ENCODE data around the gene PLEKHG5. TPM values are rescaled to one million over a fixed set of nuclear protein-coding genes. Genes with fewer than 3 reads are reported as not detected.
A peak's percentile ranks its signal among the peaks of the same experiment; 100 is the strongest.

PLEKHG5 gene
- total and polyA plus RNA-seq, 7 experiments from 2014 or later, result 2.0 to 15.6 (median 9.6) TPM; not detected in 1

DNA sequence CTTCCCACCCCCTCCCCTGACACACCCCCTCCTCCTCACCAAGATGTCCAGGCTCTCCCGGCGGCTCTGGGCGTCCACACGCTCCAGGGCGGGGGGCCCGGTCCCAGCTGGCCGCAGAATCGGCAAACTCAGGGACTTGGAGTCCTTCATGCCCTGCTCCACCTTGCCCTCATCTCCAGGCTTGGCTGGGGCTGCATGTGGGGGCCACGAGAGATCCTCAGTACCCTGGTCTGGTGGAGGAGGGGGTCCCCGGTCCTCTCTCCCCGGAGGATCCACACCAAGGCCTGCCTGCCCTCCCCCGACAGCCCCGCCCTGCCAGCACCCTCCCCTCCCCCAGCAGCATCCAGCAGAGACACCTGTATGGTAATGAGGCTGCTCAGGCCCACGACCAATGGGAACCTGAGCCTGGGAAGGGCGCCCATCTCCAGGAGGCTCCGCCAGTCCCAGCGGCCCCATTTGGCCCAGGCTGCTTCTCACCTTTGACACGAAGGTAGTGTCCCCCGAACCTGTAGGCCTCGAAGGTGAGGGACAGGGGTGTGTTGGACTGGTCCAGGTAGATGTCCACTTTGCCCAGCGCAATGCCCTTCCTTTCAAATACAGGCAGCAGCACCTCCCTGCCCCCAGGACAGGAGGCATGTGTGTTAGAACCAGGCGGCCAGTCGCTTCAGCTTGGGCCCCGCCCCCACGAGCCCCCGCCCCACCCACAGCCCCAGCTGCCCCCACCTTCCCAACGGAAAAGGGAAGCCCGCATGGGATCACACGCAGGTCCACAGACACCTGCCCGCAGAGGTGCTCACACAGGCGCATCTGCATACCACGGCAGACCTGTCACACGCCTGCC lies 17.3 kb downstream of the PLEKHG5 start:
- H3K4me1 Mint-ChIP-seq, result peaks cover 0 to 7% (median 2%) of the 10 kb centered on the region in 7 donors
- Histone ChIP-seq H3K27me3 (ENCODE audit: control insufficient read depth in 2 of 2, insufficient read depth in 2 of 2, low read length in 2 of 2) (no peaks in the 10 kb centered on the region), H3K4me3 (ENCODE audit: low read length) (no peak overlapping the region), H3K36me3 (ENCODE audit: control insufficient read depth in 2 of 3, insufficient read depth in 3 of 3, low read length in 3 of 3) (no peaks in the 10 kb centered on the region), H3K4me1 (ENCODE audit: control insufficient read depth in 2 of 2, insufficient read depth in 2 of 2, low read length in 2 of 2) (peaks cover 0 to 6% of the 10 kb centered on the region in 2 donors), H3K9me3 (ENCODE audit: control insufficient read depth in 2 of 3, low read length in 3 of 3) (no peaks in the 10 kb centered on the region), H3K27ac (ENCODE audit: low read depth, low read length) (no peak overlapping the region)
- peaks cover 0 to 3% (median 0%) of the 10 kb centered on the region in 5 donors for H3K27me3 Mint-ChIP-seq
- no peaks in the 10 kb centered on the region for H3K9me3 Mint-ChIP-seq
- H3K4me3 Mint-ChIP-seq, result no peak overlapping the region
- ChIA-PET POLR2A (interaction anchor here (1.8 to 2.1 kb wide), 3 partner anchors 12 to 14 kb away, joined by 7 to 19 read pairs (median 8); no protein-coding TSS in a partner anchor), CTCF (interaction anchor here (1.2 to 1.7 kb wide), 3 partner anchors 12 to 25 kb away, joined by 4 to 5 read pairs (median 5); no protein-coding TSS in a partner anchor)
- H3K36me3 Mint-ChIP-seq, result no peaks in the 10 kb centered on the region
- H3K27ac Mint-ChIP-seq, result no peak overlapping the region
- ATAC-seq (no peak), DNase-seq (no peak)
- intact Hi-C loops (cut with micrococcal nuclease), result loop anchor here in 1 of 2 donors (2.0 kb wide), 2 partner anchors 29 to 227 kb away; no protein-coding TSS in a partner anchor

DNA sequence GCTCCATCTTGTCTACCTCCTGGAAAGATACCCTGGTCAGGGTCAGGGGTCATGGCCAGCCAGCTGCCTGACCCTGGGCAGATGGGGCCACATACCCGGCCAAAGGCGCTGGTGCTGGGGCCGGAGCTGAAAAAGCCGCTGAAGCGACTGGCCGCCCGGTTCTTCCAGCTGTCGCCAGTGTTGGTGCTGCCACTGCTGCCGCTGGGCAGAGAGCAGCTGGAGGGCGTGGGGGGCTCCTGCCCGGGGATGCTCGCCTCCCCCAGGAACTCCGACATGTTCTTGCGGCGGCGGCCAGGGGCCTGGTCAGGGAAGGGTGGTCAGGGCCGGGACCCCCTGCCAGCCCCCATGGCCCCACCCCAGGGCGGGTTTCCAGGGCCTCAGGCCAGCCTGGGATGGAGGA lies 18.3 kb downstream of the PLEKHG5 start:
- ChIA-PET POLR2A (interaction anchor here (0.8 to 1.9 kb wide), 2 partner anchors 13 to 18 kb away, joined by 3 to 19 read pairs; no protein-coding TSS in a partner anchor), CTCF (interaction anchor here (0.6 to 2.1 kb wide), 9 partner anchors 13 to 105 kb away, joined by 3 to 15 read pairs (median 4); no protein-coding TSS in a partner anchor)
- H3K9me3 ChIP-seq (ENCODE audit: control insufficient read depth in 2 of 3, low read length in 3 of 3), result no peaks in the 10 kb centered on the region
- DNase-seq (no peak), ATAC-seq (no peak)
- peaks cover 0 to 6% of the 10 kb centered on the region in 2 donors for H3K4me1 ChIP-seq (ENCODE audit: control insufficient read depth in 2 of 2, insufficient read depth in 2 of 2, low read length in 2 of 2)
- no peak overlapping the region for H3K27ac Mint-ChIP-seq
- no peaks in the 10 kb centered on the region for H3K27me3 Mint-ChIP-seq
- intact Hi-C loops (cut with micrococcal nuclease), result no loop called here
- H3K4me3 ChIP-seq (ENCODE audit: low read length), result no peak overlapping the region
- no peaks in the 10 kb centered on the region for H3K9me3 Mint-ChIP-seq
- no peak overlapping the region for H3K27ac ChIP-seq (ENCODE audit: low read depth, low read length)
- H3K4me1 Mint-ChIP-seq, result peaks cover 0 to 7% (median 2%) of the 10 kb centered on the region in 7 donors
- no peaks in the 10 kb centered on the region for H3K36me3 ChIP-seq (ENCODE audit: control insufficient read depth in 2 of 3, insufficient read depth in 3 of 3, low read length in 3 of 3)
- H3K27me3 ChIP-seq (ENCODE audit: control insufficient read depth in 2 of 2, insufficient read depth in 2 of 2, low read length in 2 of 2), result no peaks in the 10 kb centered on the region
- H3K4me3 Mint-ChIP-seq, result no peak overlapping the region
- H3K36me3 Mint-ChIP-seq, result no peaks in the 10 kb centered on the region

DNA sequence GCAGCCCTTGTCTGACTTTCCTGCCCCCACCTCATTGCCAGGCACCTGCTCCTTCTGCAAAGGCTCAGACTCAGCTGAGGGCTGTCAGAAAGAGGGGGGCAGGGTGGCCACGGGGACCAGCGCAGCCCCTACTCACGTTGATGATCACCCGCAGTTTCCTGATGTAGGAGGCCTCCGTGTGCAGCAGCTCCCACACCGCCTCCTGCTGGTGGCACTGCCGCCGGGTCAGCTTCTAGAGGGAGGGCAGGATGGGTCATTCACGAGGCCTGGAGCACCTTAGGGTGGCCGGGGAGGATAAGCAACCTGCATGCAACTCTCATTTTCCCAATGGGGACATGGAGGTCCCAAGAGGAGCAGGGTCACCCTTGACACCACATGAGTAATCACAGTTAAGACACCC lies 19.1 kb downstream of the PLEKHG5 start:
- Mint-ChIP-seq H3K27ac (no peak overlapping the region), H3K9me3 (no peaks in the 10 kb centered on the region), H3K4me3 (peak overlapping the region in 1 of 10 donors; percentile 53), H3K4me1 (peaks cover 0 to 7% (median 4%) of the 10 kb centered on the region in 7 donors), H3K27me3 (no peaks in the 10 kb centered on the region), H3K36me3 (no peaks in the 10 kb centered on the region)
- no peak overlapping the region for H3K4me3 ChIP-seq (ENCODE audit: low read length)
- no peaks in the 10 kb centered on the region for H3K36me3 ChIP-seq (ENCODE audit: control insufficient read depth in 2 of 3, insufficient read depth in 3 of 3, low read length in 3 of 3)
- no peaks in the 10 kb centered on the region for H3K9me3 ChIP-seq (ENCODE audit: control insufficient read depth in 2 of 3, low read length in 3 of 3)
- H3K27ac ChIP-seq (ENCODE audit: low read depth, low read length), result no peak overlapping the region
- no peak for DNase-seq
- no peak for ATAC-seq
- H3K4me1 ChIP-seq (ENCODE audit: control insufficient read depth in 2 of 2, insufficient read depth in 2 of 2, low read length in 2 of 2), result peaks cover 0 to 6% of the 10 kb centered on the region in 2 donors
- ChIA-PET CTCF (interaction anchor here (0.7 to 2.1 kb wide), 6 partner anchors 13 to 174 kb away, joined by 3 to 15 read pairs (median 4); no protein-coding TSS in a partner anchor), POLR2A (interaction anchor here (1.0 to 1.9 kb wide), 3 partner anchors 12 to 14 kb away, joined by 3 to 19 read pairs (median 4); no protein-coding TSS in a partner anchor)
- intact Hi-C loops (cut with micrococcal nuclease), result no loop called here
- H3K27me3 ChIP-seq (ENCODE audit: control insufficient read depth in 2 of 2, insufficient read depth in 2 of 2, low read length in 2 of 2), result no peaks in the 10 kb centered on the region

DNA sequence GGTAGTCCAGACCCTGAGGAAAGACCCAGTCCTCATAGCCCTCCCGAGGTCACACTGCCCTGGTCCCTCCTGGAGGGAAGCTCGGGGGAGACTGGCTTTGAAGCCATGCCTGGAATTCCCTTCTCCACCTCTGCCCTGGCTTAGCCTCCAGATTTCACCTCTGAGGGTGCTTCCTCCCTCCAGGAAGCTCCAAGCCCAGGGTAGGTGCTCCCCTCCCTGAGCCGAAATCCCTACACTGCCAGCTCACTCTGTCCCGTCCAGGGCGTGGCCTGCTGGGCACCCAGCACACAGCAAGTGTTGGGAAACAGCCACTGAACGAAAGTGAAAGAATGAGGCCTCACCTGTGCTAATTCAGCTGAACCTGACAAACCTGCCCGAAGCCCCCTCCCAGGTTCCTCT lies 19.5 kb downstream of the PLEKHG5 start:
- Histone ChIP-seq H3K27ac (ENCODE audit: low read depth, low read length) (no peak overlapping the region), H3K27me3 (ENCODE audit: control insufficient read depth in 2 of 2, insufficient read depth in 2 of 2, low read length in 2 of 2) (no peaks in the 10 kb centered on the region), H3K4me3 (ENCODE audit: low read length) (no peak overlapping the region), H3K36me3 (ENCODE audit: control insufficient read depth in 2 of 3, insufficient read depth in 3 of 3, low read length in 3 of 3) (no peaks in the 10 kb centered on the region), H3K4me1 (ENCODE audit: control insufficient read depth in 2 of 2, insufficient read depth in 2 of 2, low read length in 2 of 2) (peaks cover 0 to 6% of the 10 kb centered on the region in 2 donors), H3K9me3 (ENCODE audit: control insufficient read depth in 2 of 3, low read length in 3 of 3) (no peaks in the 10 kb centered on the region)
- H3K27me3 Mint-ChIP-seq, result no peaks in the 10 kb centered on the region
- CTCF ChIA-PET, result interaction anchor here (0.7 to 2.1 kb wide), 4 partner anchors 17 to 175 kb away, joined by 3 to 15 read pairs (median 4); no protein-coding TSS in a partner anchor
- no peaks in the 10 kb centered on the region for H3K9me3 Mint-ChIP-seq
- DNase-seq (no peak), ATAC-seq (no peak)
- H3K4me1 Mint-ChIP-seq, result peaks cover 0 to 8% (median 5%) of the 10 kb centered on the region in 7 donors
- intact Hi-C loops (cut with micrococcal nuclease), result no loop called here
- peak overlapping the region in 1 of 10 donors; percentile 14 for H3K4me3 Mint-ChIP-seq
- no peaks in the 10 kb centered on the region for H3K36me3 Mint-ChIP-seq
- POLR2A ChIA-PET, result interaction anchor here (1.0 to 1.4 kb wide), 3 partner anchors 10 to 13 kb away, joined by 3 to 4 read pairs (median 3); no protein-coding TSS in a partner anchor
- H3K27ac Mint-ChIP-seq, result no peak overlapping the region

DNA sequence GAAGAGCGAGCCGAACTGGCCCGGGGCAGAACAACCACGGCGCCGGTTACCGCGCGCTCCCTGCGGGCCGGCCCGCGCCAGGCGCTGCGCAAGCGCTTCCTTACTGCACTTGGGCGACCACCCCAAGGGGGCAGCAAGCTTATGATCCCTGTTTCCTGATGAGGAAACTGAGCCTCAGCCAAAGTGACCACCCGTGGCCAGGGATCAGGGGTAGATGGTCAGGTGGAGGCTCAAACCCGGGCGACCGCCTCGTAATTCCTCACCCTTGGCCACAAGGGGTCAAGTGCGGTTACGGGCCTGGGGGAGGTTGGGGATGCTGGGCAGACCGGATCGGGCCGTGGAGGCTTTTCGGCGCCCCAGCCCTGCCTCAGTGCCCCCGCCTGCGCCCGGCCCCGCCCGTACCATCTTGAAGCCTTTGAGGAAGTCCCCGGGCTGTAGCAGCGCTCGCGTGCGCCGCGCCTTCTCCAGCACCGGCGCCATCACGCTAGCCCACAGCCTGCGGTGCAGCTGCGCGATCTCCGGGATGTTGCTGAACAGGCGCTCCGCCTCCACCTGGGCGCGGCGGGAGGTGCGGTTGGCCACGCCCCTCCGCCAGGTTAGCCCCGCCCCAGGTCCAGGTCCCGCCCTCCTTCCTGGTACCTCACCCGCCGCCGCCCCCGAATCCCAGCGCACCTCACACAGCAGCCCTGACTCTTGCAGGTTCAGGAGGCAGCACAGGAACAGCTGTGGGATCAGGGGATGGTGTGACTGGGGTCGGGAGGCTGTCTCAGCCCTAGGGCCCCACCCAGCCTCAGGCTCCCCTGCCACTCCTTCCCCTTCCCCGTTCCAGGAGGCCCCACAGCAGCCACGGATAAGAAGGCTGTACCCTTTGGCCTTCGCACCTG lies 20.1 kb downstream of the PLEKHG5 start:
- no peaks in the 10 kb centered on the region for H3K27me3 ChIP-seq (ENCODE audit: control insufficient read depth in 2 of 2, insufficient read depth in 2 of 2, low read length in 2 of 2)
- no peaks in the 10 kb centered on the region for H3K36me3 ChIP-seq (ENCODE audit: control insufficient read depth in 2 of 3, insufficient read depth in 3 of 3, low read length in 3 of 3)
- no peak overlapping the region for H3K27ac ChIP-seq (ENCODE audit: low read depth, low read length)
- H3K4me1 Mint-ChIP-seq, result peaks cover 0 to 14% (median 7%) of the 10 kb centered on the region in 7 donors
- ATAC-seq (no peak), DNase-seq (no peak)
- ChIA-PET POLR2A (interaction anchor here (0.7 to 3.4 kb wide), 5 partner anchors 9 to 30 kb away, joined by 3 to 15 read pairs (median 3); no protein-coding TSS in a partner anchor), CTCF (interaction anchor here (0.7 to 2.1 kb wide), 4 partner anchors 16 to 175 kb away, joined by 3 to 15 read pairs (median 4); no protein-coding TSS in a partner anchor)
- H3K9me3 ChIP-seq (ENCODE audit: control insufficient read depth in 2 of 3, low read length in 3 of 3), result no peaks in the 10 kb centered on the region
- H3K4me3 Mint-ChIP-seq, result peak overlapping the region in 3 of 10 donors; percentile 14 to 38 (median 25)
- H3K27ac Mint-ChIP-seq, result no peak overlapping the region
- no peak overlapping the region for H3K4me3 ChIP-seq (ENCODE audit: low read length)
- H3K27me3 Mint-ChIP-seq, result no peaks in the 10 kb centered on the region
- H3K9me3 Mint-ChIP-seq, result no peaks in the 10 kb centered on the region
- H3K4me1 ChIP-seq (ENCODE audit: control insufficient read depth in 2 of 2, insufficient read depth in 2 of 2, low read length in 2 of 2), result peaks cover 0 to 11% of the 10 kb centered on the region in 2 donors
- H3K36me3 Mint-ChIP-seq, result no peaks in the 10 kb centered on the region
- intact Hi-C loops (cut with micrococcal nuclease), result no loop called here
